ENCODE results near the gene CSTF2. TPM values are rescaled to one million over a fixed set of nuclear protein-coding genes. Genes with fewer than 3 reads are reported as not detected.

The CSTF2 gene
- total RNA-seq, 1 experiment from 2014 or later: 63.9 TPM

GRCh38 chrX:100870527-100870926 is 50.3 kb downstream of the CSTF2 start:
- no peak for DNase-seq (ENCODE audit: low spot score)

DNA sequence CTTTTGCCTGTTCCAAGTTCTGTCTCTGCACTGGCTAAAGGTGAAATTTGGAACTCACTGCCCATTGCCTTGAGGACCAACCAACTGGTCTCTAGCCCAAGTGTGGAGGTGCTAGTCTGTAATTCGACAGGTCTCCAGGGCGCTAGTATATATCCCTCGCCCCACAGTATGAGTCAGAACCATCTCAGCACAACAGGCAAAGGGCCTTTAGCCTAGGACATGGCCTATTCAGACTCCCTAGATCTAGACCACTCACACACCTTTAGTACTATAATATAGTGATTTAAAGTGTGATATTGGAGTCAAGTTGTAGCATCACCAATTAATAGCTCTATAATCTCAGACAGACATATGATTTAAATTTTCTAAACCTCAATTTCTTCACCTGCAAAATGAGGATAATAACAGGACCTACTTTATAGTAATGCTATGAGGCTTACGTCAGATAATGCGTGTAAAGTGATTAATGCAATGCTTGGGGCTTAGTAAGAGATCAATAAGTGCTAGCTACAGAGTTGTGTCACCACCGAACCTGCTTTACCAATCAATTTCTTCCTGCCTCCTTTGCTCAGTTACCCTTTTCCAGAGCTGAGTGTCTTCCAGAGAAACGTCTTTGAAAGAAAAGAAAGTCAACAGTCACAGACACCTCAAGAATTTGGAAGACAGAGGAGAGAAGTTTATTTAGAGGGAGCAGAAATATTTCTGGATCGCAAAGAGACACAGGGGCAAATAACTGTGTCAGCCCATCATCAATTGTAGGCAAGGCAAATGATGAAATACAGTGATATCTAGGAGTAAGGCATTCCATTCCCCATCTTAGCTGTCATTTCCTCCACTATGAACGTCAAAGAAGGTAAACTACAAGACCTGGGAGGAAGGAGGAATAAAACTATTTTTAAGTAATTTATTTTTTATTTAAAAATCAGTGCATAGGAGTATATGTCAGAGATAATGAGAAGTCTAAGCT is 51.7 kb downstream of the CSTF2 start:
- DNase-seq (ENCODE audit: low spot score): no peak

DNA sequence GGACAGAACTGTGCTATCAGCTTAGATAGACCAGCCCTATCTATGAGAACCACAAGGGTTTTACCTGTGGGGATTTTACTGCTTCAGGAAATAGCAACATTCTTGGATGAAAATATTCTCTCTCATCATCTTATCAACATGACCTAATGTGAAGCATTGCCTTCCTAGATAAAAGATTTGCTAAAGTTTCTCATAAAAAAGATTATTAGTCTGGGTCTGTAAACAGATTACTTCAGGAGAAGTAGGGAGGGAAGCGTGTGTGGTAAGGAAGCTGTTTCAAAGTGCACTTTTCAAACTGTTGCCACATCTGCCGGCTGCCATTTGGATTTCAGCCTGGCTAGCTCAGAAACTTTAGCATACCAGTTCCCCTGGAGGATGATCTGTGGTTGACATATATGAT is 54.1 kb downstream of the CSTF2 start, which contains the start of gene NOX1:
Gene NOX1, minus strand, starts transcription at position 35 of the 400 bp plus-strand sequence. CDS start 220 bp downstream, outside the sequence.
- peak; percentile 66 for DNase-seq (ENCODE audit: low spot score)

DNA sequence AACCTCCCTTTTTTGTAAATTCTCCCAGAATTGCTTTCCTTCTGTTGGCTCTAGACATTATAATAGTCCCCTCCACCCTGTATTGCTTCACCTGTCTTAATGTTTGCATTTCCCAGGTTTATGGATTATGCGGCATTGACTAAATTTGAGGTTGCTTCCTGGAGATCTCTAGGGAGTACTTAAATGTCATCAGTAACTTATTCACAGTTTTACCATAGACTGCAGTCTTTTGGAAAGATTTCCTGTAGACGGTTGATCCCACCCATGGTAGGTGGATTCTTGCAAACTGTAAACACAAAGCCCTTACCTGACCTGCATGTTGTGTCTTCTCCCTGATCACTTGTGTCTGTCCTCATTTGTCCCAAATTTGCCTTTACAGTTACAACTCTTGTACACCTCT is 60.2 kb downstream of the CSTF2 start:
- DNase-seq (ENCODE audit: low spot score): peak; percentile 58

DNA sequence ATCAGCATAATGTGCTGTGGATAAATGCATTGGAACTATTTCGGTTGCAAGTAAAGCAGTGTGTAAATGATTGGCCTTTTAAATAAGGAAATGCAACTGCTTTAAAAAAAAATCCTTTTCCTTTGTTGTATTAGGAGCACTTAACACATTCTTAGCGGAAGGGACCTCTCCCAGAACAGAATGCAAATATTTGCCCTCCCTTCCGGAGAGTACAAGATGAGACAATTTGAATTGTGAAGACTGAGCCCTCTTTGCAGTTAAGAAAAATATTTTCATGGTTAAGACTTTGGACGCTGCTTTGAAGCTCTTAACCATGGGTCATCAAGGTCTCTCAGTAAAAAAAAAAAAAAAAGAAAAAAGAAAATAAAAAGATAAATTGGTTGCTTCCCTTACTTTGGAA is 63.5 kb downstream of the CSTF2 start:
- DNase-seq (ENCODE audit: low spot score): peak; percentile 63

Small RNA genes lying within 50 kb of the gene (small RNA-seq; reads per million reads assigned to genes)
- gene RF00411: not detected

Other genes with a start within 250 kb of the CSTF2 start
- not detected in 2 replicates for gene TNMD, start 235.5 kb upstream of the CSTF2 start, total RNA-seq (2014; rRNA removed; shearing (Covaris generic))
- 9.2 and 9.5 TPM in 2 replicates for gene TSPAN6, start 183.6 kb upstream of the CSTF2 start, total RNA-seq (2014; rRNA removed; shearing (Covaris generic))
- 0.28 and 0.78 TPM in 2 replicates for gene SRPX2, start 176.2 kb upstream of the CSTF2 start, total RNA-seq (2014; rRNA removed; shearing (Covaris generic))
- 3.7 and 3.8 TPM in 2 replicates for gene SYTL4, start 88.3 kb upstream of the CSTF2 start, total RNA-seq (2014; rRNA removed; shearing (Covaris generic))
- 14.6 and 17.7 TPM in 2 replicates for gene NOX1, start 54.0 kb downstream of the CSTF2 start, total RNA-seq (2014; rRNA removed; shearing (Covaris generic))
- gene XKRX, start 108.5 kb downstream of the CSTF2 start, total RNA-seq (2014; rRNA removed; shearing (Covaris generic)): 2.7 and 4.6 TPM in 2 replicates
- not detected in 2 replicates for gene ARL13A, start 149.3 kb downstream of the CSTF2 start, total RNA-seq (2014; rRNA removed; shearing (Covaris generic))
- 23.9 and 25.7 TPM in 2 replicates for gene TRMT2B, start 231.7 kb downstream of the CSTF2 start, total RNA-seq (2014; rRNA removed; shearing (Covaris generic))